GM23338 (cell line): ENCODE measurements around the gene AAGAB. TPM values are rescaled to one million over a fixed set of nuclear protein-coding genes. Genes with fewer than 3 reads are reported as not detected.

Source experiments
- ATAC-seq: fragments of 200-7000 bp; cut with Tn5 transposase; 3 replicates; pipeline ENCODE4 v1.9.1; 2020
- DNase-seq: peaks from one replicate; pipeline ENCODE4 v3.0.0-alpha.2; 2015; ENCODE audit warnings: low spot score
- H2AFZ ChIP-seq: fragments of 200-600 bp; sonication (generic); 2 replicates; pipeline ENCODE4 v1.8.0; 2016; ENCODE audit warnings: antibody characterized with exemption, mild to moderate bottlenecking, moderate library complexity
- H3F3A ChIP-seq: fragments of 200-600 bp; sonication (generic); replicated peaks from 2 replicates; pipeline ENCODE4 v1.8.0; 2017; ENCODE audit warnings: antibody characterized with exemption, mixed run types, low read depth
- H3K27ac ChIP-seq: fragments of 200-600 bp; sonication (generic); 2 replicates; pipeline ENCODE4 v1.6.1; 2016; ENCODE audit warnings: low read depth
- H3K27me3 ChIP-seq: fragments of 200-600 bp; sonication (generic); 2 replicates; pipeline ENCODE4 v1.8.0; 2016; ENCODE audit warnings: mild to moderate bottlenecking, mixed run types, moderate library complexity; ENCODE audit not compliant: insufficient read depth
- H3K36me3 ChIP-seq: fragments of 200-600 bp; sonication (generic); 2 replicates; pipeline ENCODE4 v1.8.0; 2016; ENCODE audit warnings: mild to moderate bottlenecking; ENCODE audit not compliant: insufficient read depth
- H3K4me1 ChIP-seq: fragments of 200-600 bp; sonication (generic); 2 replicates; pipeline ENCODE4 v1.8.0; 2016; ENCODE audit warnings: mild to moderate bottlenecking, moderate library complexity; ENCODE audit not compliant: insufficient read depth
- H3K4me2 ChIP-seq: fragments of 200-600 bp; sonication (generic); 2 replicates; pipeline ENCODE4 v1.7.1; 2017; ENCODE audit warnings: mixed run types
- H3K4me3 ChIP-seq: fragments of 200-600 bp; sonication (generic); 2 replicates; pipeline ENCODE4 v1.6.1; 2016; ENCODE audit warnings: mixed run types
- H3K79me2 ChIP-seq: fragments of 200-600 bp; sonication (generic); replicated peaks from 2 replicates; pipeline ENCODE4 v1.8.0; 2017; ENCODE audit warnings: mild to moderate bottlenecking; ENCODE audit not compliant: insufficient read depth
- H3K9me2 ChIP-seq: fragments of 200-600 bp; sonication (generic); 2 replicates; pipeline ENCODE4 v1.8.0; 2017; ENCODE audit not compliant: insufficient read depth
- H4K20me1 ChIP-seq: fragments of 200-600 bp; sonication (generic); replicated peaks from 2 replicates; pipeline ENCODE4 v1.8.0; 2017; ENCODE audit warnings: mild to moderate bottlenecking; ENCODE audit not compliant: insufficient read depth
- H3K27ac Mint-ChIP-seq: 2 replicates; pipeline ENCODE4 v1.8.0; 2020; ENCODE audit warnings: inconsistent platforms, mild to moderate bottlenecking, moderate library complexity, mixed read lengths
- H3K27me3 Mint-ChIP-seq: 3 replicates; pipeline ENCODE4 v1.8.0; 2022; ENCODE audit warnings: low read depth, mild to moderate bottlenecking, moderate library complexity, mixed read lengths, inconsistent platforms; ENCODE audit not compliant: insufficient read depth, poor library complexity
- H3K36me3 Mint-ChIP-seq: 3 replicates; pipeline ENCODE4 v1.8.0; 2021; ENCODE audit warnings: low read depth, mild to moderate bottlenecking, inconsistent platforms, moderate library complexity, mixed read lengths
- H3K4me1 Mint-ChIP-seq: 3 replicates; pipeline ENCODE4 v1.8.0; 2020; ENCODE audit warnings: mild to moderate bottlenecking, inconsistent platforms, mixed read lengths
- H3K4me3 Mint-ChIP-seq: 3 replicates; pipeline ENCODE4 v1.8.0; 2021; ENCODE audit warnings: moderate library complexity, mild to moderate bottlenecking, inconsistent platforms, mixed read lengths
- H3K9me3 Mint-ChIP-seq: 3 replicates; pipeline ENCODE4 v1.8.0; 2020; ENCODE audit warnings: moderate library complexity, mild to moderate bottlenecking, inconsistent platforms, mixed read lengths
- EZH2 ChIP-seq: fragments of 200-600 bp; sonication (generic); IDR thresholded peaks from one replicate; pipeline ENCODE4 v1.8.0; 2017; ENCODE audit warnings: antibody characterized with exemption, mild to moderate bottlenecking, low read depth; ENCODE audit not compliant: unreplicated experiment
- EZH2phosphoT487 ChIP-seq: fragments of 200-600 bp; sonication (generic); IDR thresholded peaks from one replicate; pipeline ENCODE4 v1.8.1; 2018; ENCODE audit warnings: antibody characterized with exemption; ENCODE audit not compliant: unreplicated experiment
- JUNB ChIP-seq: IDR thresholded peaks from one replicate; pipeline ENCODE4 v1.6.1; 2016; ENCODE audit warnings: antibody characterized with exemption; ENCODE audit not compliant: unreplicated experiment
- NANOG ChIP-seq: IDR thresholded peaks from 2 replicates; pipeline ENCODE4 v1.6.1; 2016; ENCODE audit warnings: antibody characterized with exemption, borderline replicate concordance
- POLR2AphosphoS5 ChIP-seq: IDR thresholded peaks from 2 replicates; pipeline ENCODE4 v1.6.1; 2016; ENCODE audit warnings: antibody characterized with exemption, low read depth
- STAT1 ChIP-seq: IDR thresholded peaks from one replicate; pipeline ENCODE4 v1.6.1; 2016; ENCODE audit warnings: antibody characterized with exemption; ENCODE audit not compliant: unreplicated experiment
- ZNF114 ChIP-seq: fragments of 250-450 bp; sonication (Bioruptor Pico); IDR thresholded peaks from 2 replicates; pipeline ENCODE4 v1.5.0; 2020; ENCODE audit warnings: mild to moderate bottlenecking, moderate library complexity
- polyA plus RNA-seq: library from polyadenylated mRNA; unstranded; fragments of >200 nt; fragmentation: Nextera tagmentation; extraction: Ambion mirVana; gene quantifications from 2 replicates; pipeline ENCODE4 v1.2.1, GENCODE V29; 2016
- total RNA-seq: library from RNA; depleted of rRNA; stranded (reverse); fragments of >200 nt; shearing (Covaris generic); gene quantifications from 2 replicates; pipeline ENCODE4 v1.2.3, GENCODE V29; 2014
- TF ChIP-seq, protein P1 (sequence below): IDR thresholded peaks from 2 replicates; pipeline ENCODE4 v1.6.1; 2016; ENCODE audit warnings: antibody characterized with exemption
- TF ChIP-seq, protein P2 (sequence below): IDR thresholded peaks from one replicate; pipeline ENCODE4 v1.6.1; 2018; ENCODE audit warnings: antibody characterized with exemption; ENCODE audit not compliant: unreplicated experiment
- TF ChIP-seq, protein P3 (sequence below), 2 experiments: fragments of 200-600 bp in 1 of 2; sonication (generic) in 1 of 2; conservative IDR thresholded peaks; 2 replicates each; pipeline versions ENCODE4 v1.5.1 to v1.6.1; 2016 to 2017; ENCODE audit warnings: antibody characterized with exemption in 2 of 2, low read depth in 2 of 2, mild to moderate bottlenecking in 2 of 2, moderate library complexity in 1 of 2

The AAGAB gene
- total and polyA plus RNA-seq, 2 experiments from 2014 or later: 20.8 to 42.8 TPM

DNA sequence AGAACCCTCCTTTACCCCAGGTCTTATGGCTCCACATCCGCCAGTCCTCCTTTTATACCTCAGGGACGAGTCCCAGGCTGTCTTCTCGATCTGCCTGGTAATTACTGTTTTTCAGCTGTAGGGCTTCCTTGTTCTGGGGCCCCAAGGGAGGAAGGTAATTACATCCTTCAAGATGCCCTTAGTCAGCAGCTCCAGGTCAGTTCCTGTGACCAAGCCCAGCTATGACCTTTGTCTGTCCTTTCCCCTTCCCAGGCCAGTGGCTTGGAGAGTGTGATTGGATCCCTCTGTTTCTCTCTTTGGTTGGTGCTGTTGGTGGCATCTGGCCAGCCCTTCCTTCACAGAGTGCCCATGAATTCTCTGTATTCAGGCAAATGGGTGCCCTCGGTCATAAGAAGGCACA is 92.6 kb downstream of the AAGAB start (continued):
- TF ChIP-seq, protein P1, sequence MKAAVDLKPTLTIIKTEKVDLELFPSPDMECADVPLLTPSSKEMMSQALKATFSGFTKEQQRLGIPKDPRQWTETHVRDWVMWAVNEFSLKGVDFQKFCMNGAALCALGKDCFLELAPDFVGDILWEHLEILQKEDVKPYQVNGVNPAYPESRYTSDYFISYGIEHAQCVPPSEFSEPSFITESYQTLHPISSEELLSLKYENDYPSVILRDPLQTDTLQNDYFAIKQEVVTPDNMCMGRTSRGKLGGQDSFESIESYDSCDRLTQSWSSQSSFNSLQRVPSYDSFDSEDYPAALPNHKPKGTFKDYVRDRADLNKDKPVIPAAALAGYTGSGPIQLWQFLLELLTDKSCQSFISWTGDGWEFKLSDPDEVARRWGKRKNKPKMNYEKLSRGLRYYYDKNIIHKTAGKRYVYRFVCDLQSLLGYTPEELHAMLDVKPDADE: no peak
- TF ChIP-seq EZH2phosphoT487 (no peak), POLR2AphosphoS5 (no peak), STAT1 (no peak), NANOG (no peak), ZNF114 (no peak), EZH2 (no peak), JUNB (no peak)
- TF ChIP-seq, protein P2, sequence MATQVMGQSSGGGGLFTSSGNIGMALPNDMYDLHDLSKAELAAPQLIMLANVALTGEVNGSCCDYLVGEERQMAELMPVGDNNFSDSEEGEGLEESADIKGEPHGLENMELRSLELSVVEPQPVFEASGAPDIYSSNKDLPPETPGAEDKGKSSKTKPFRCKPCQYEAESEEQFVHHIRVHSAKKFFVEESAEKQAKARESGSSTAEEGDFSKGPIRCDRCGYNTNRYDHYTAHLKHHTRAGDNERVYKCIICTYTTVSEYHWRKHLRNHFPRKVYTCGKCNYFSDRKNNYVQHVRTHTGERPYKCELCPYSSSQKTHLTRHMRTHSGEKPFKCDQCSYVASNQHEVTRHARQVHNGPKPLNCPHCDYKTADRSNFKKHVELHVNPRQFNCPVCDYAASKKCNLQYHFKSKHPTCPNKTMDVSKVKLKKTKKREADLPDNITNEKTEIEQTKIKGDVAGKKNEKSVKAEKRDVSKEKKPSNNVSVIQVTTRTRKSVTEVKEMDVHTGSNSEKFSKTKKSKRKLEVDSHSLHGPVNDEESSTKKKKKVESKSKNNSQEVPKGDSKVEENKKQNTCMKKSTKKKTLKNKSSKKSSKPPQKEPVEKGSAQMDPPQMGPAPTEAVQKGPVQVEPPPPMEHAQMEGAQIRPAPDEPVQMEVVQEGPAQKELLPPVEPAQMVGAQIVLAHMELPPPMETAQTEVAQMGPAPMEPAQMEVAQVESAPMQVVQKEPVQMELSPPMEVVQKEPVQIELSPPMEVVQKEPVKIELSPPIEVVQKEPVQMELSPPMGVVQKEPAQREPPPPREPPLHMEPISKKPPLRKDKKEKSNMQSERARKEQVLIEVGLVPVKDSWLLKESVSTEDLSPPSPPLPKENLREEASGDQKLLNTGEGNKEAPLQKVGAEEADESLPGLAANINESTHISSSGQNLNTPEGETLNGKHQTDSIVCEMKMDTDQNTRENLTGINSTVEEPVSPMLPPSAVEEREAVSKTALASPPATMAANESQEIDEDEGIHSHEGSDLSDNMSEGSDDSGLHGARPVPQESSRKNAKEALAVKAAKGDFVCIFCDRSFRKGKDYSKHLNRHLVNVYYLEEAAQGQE: no peak
- TF ChIP-seq, protein P3, sequence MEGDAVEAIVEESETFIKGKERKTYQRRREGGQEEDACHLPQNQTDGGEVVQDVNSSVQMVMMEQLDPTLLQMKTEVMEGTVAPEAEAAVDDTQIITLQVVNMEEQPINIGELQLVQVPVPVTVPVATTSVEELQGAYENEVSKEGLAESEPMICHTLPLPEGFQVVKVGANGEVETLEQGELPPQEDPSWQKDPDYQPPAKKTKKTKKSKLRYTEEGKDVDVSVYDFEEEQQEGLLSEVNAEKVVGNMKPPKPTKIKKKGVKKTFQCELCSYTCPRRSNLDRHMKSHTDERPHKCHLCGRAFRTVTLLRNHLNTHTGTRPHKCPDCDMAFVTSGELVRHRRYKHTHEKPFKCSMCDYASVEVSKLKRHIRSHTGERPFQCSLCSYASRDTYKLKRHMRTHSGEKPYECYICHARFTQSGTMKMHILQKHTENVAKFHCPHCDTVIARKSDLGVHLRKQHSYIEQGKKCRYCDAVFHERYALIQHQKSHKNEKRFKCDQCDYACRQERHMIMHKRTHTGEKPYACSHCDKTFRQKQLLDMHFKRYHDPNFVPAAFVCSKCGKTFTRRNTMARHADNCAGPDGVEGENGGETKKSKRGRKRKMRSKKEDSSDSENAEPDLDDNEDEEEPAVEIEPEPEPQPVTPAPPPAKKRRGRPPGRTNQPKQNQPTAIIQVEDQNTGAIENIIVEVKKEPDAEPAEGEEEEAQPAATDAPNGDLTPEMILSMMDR (conservative IDR thresholded peaks at IDR 0.05; ENCODE audit: low read depth in 2 of 2): no peak

DNA sequence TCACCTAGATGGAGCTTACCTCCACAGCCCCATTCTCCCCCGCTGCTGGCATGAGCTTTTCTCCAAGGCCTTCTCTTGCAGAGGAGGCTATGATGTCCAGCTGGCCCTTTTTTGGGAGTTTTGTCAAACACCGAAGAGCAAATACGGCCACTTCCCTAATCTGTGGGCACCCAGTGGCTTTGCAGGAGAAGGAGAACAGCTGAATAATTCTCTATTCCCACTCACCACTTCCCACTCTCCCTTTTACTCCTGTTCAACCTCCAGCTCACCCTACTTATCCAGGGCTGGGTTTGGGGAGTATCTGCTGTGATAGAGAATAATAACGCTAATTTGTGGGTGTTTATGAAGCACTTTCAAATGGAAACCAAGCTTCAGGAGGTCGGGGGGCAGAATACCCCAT is 93.0 kb downstream of the AAGAB start:
- Histone ChIP-seq H3K27me3 (no peaks in the 10 kb centered on the region), H4K20me1 (no peaks in the 10 kb centered on the region; the same call in 1 of the 2 replicates), H3K4me3 (no peak overlapping the region), H3K9me2 (no peaks in the 10 kb centered on the region), H3K79me2 (no peaks in the 10 kb centered on the region), H3K36me3 (no peaks in the 10 kb centered on the region), H3F3A (peaks cover 15% of the 10 kb centered on the region; the same call in 1 of the 2 replicates), H3K4me1 (peaks cover 20% of the 10 kb centered on the region), H3K4me2 (no peak overlapping the region), H3K27ac (no peak overlapping the region), H2AFZ (no peak overlapping the region)
- no peak overlapping the region for H3K4me3 Mint-ChIP-seq
- peaks cover 27% of the 10 kb centered on the region for H3K4me1 Mint-ChIP-seq
- DNase-seq: no peak
- no peak for ATAC-seq
- 0 out of 3 replicates have a peak, but pooled peaks cover under 1% of the 10 kb centered on the region for H3K9me3 Mint-ChIP-seq
- H3K36me3 Mint-ChIP-seq: peaks cover 3% of the 10 kb centered on the region; the same call in 1 of the 3 replicates
- peaks cover 14% of the 10 kb centered on the region for H3K27me3 Mint-ChIP-seq
- no peak overlapping the region for H3K27ac Mint-ChIP-seq
- TF ChIP-seq EZH2: no peak
- no peak for TF ChIP-seq NANOG
- TF ChIP-seq, protein P2: no peak
